ENCODE measurements around the gene TEAD3.

- TF ChIP-seq, protein P1, sequence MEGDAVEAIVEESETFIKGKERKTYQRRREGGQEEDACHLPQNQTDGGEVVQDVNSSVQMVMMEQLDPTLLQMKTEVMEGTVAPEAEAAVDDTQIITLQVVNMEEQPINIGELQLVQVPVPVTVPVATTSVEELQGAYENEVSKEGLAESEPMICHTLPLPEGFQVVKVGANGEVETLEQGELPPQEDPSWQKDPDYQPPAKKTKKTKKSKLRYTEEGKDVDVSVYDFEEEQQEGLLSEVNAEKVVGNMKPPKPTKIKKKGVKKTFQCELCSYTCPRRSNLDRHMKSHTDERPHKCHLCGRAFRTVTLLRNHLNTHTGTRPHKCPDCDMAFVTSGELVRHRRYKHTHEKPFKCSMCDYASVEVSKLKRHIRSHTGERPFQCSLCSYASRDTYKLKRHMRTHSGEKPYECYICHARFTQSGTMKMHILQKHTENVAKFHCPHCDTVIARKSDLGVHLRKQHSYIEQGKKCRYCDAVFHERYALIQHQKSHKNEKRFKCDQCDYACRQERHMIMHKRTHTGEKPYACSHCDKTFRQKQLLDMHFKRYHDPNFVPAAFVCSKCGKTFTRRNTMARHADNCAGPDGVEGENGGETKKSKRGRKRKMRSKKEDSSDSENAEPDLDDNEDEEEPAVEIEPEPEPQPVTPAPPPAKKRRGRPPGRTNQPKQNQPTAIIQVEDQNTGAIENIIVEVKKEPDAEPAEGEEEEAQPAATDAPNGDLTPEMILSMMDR (IDR thresholded peaks at IDR 0.05; ENCODE audit: low read depth, low read length) = no peak
- TF ChIP-seq, protein P2, sequence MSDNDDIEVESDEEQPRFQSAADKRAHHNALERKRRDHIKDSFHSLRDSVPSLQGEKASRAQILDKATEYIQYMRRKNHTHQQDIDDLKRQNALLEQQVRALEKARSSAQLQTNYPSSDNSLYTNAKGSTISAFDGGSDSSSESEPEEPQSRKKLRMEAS (IDR thresholded peaks at IDR 0.05; ENCODE audit: low read depth, low read length) = no peak
- TF ChIP-seq POLR2A (IDR thresholded peaks at IDR 0.05; ENCODE audit: extremely low read depth, insufficient read length) (no peak), MYC (IDR thresholded peaks at IDR 0.05; ENCODE audit: low read depth, low read length) (no peak)
Measured at GRCh38 chr6:35425284-35425683, 71.6 kb downstream of the TEAD3 start.
